KBM-7 (cell line): ENCODE data around the gene AEBP1.
A peak's percentile ranks its signal among the peaks of the same experiment; 100 is the strongest.

Experiments used
- DNase-seq: peaks from one replicate; pipeline ENCODE4 v3.0.0-alpha.2; 2015
- in situ Hi-C: fragments of 300-500 bp; cut with MboI; formaldehyde crosslinking; loops from 2 replicates; pipeline ENCODE4 v1.14.3; 2020; ENCODE audit warnings: low sequenced_read_pairs, low pct_unique_long_range_greater_than_20kb, mixed read lengths

Gene AEBP1

GRCh38 chr7:44066111-44066460 is 38.1 kb upstream of the AEBP1 start:
- no peak for DNase-seq
- in situ Hi-C loops, result no loop called here

- in situ Hi-C loops, result no loop called here
- DNase-seq, result no peak
Measured at GRCh38 chr7:44066494-44067063, 37.6 kb upstream of the AEBP1 start.

GRCh38 chr7:44067064-44067951 is 36.8 kb upstream of the AEBP1 start:
- in situ Hi-C loops, result no loop called here
- no peak for DNase-seq

GRCh38 chr7:44068054-44068453 is 36.1 kb upstream of the AEBP1 start:
- in situ Hi-C loops, result no loop called here
- no peak for DNase-seq

- in situ Hi-C loops, result no loop called here
- no peak for DNase-seq
Measured at GRCh38 chr7:44071726-44072363, 32.3 kb upstream of the AEBP1 start.

- in situ Hi-C loops, result no loop called here
- peak; percentile 48 for DNase-seq
Measured at GRCh38 chr7:44072364-44073231, 31.5 kb upstream of the AEBP1 start.

GRCh38 chr7:44073664-44074348 is 30.3 kb upstream of the AEBP1 start:
- in situ Hi-C loops, result no loop called here
- peak; percentile 61 for DNase-seq

GRCh38 chr7:44074349-44074695 is 29.8 kb upstream of the AEBP1 start:
- DNase-seq, result no peak
- in situ Hi-C loops, result no loop called here

- no peak for DNase-seq
- in situ Hi-C loops, result no loop called here
Measured at GRCh38 chr7:44075296-44076075, 28.7 kb upstream of the AEBP1 start.

- DNase-seq, result no peak
- in situ Hi-C loops, result no loop called here
Measured at GRCh38 chr7:44076101-44076895, 27.8 kb upstream of the AEBP1 start.

GRCh38 chr7:44077061-44077460 is 27.1 kb upstream of the AEBP1 start:
- in situ Hi-C loops, result no loop called here
- DNase-seq, result no peak

GRCh38 chr7:44077681-44078091 is 26.5 kb upstream of the AEBP1 start:
- DNase-seq, result no peak
- in situ Hi-C loops, result no loop called here

- no peak for DNase-seq
- in situ Hi-C loops, result no loop called here
Measured at GRCh38 chr7:44078521-44078920, 25.6 kb upstream of the AEBP1 start.

GRCh38 chr7:44079331-44080021 is 24.7 kb upstream of the AEBP1 start:
- no peak for DNase-seq
- in situ Hi-C loops, result no loop called here

GRCh38 chr7:44080118-44080517 is 24.0 kb upstream of the AEBP1 start:
- in situ Hi-C loops, result no loop called here
- DNase-seq, result no peak

GRCh38 chr7:44080686-44081265 is 23.4 kb upstream of the AEBP1 start:
- DNase-seq, result no peak
- in situ Hi-C loops, result no loop called here

- in situ Hi-C loops, result no loop called here
- DNase-seq, result no peak
Measured at GRCh38 chr7:44081266-44081748, 22.8 kb upstream of the AEBP1 start.
